ENCODE results near the gene NCR2. TPM values are rescaled to one million over a fixed set of nuclear protein-coding genes. Genes with fewer than 3 reads are reported as not detected.

The NCR2 gene
- total RNA-seq, 1 experiment from 2014 or later = not detected

DNA sequence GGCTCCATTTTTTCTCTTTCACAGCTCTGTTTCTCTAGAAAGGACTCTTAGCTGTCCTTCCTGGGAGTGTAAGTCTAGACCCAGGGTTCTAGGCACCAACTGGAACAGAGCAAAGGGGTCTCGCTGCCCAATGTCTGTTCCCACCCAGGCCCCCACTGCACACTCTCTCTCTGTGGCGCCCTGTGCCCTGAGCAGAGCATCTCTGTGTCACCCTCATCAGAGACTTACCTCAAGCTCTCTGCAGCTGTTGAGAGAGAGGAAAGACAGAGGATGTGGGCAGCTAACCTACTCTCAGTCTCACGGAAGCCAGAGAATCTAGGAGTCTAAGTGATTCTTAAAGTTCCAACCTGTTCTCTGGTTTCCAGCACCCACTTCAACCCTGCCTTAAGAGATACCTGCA lies 9.5 kb downstream of the NCR2 start:
- H2BK120ac ChIP-seq (ENCODE audit: low read depth, low read length, poor library complexity, severe bottlenecking) = no peak overlapping the region
- no peak overlapping the region for H2AK5ac ChIP-seq (ENCODE audit: insufficient read length, low read length)
- TF ChIP-seq, protein P1, sequence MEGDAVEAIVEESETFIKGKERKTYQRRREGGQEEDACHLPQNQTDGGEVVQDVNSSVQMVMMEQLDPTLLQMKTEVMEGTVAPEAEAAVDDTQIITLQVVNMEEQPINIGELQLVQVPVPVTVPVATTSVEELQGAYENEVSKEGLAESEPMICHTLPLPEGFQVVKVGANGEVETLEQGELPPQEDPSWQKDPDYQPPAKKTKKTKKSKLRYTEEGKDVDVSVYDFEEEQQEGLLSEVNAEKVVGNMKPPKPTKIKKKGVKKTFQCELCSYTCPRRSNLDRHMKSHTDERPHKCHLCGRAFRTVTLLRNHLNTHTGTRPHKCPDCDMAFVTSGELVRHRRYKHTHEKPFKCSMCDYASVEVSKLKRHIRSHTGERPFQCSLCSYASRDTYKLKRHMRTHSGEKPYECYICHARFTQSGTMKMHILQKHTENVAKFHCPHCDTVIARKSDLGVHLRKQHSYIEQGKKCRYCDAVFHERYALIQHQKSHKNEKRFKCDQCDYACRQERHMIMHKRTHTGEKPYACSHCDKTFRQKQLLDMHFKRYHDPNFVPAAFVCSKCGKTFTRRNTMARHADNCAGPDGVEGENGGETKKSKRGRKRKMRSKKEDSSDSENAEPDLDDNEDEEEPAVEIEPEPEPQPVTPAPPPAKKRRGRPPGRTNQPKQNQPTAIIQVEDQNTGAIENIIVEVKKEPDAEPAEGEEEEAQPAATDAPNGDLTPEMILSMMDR (conservative IDR thresholded peaks at IDR 0.05) = no peak
- H2BK15ac ChIP-seq (ENCODE audit: low read depth, low read length) = no peak overlapping the region
- no peak overlapping the region; a peak in 1 of 7 replicates for H3K27ac Mint-ChIP-seq
- H3K9me3 Mint-ChIP-seq = peaks cover 11 to 13% of the 10 kb centered on the region in 2 experiments
- H3K27ac ChIP-seq (ENCODE audit: insufficient read length, low read depth, low read length) = no peak overlapping the region
- no peaks in the 10 kb centered on the region for H3K79me1 ChIP-seq (ENCODE audit: insufficient read depth, low read depth, low read length, poor library complexity, severe bottlenecking)
- no peak overlapping the region for H3K4me3 Mint-ChIP-seq
- H3K23me2 ChIP-seq (ENCODE audit: insufficient read length, low read depth, low read length, poor library complexity, severe bottlenecking) = no peaks in the 10 kb centered on the region
- H3K27me3 Mint-ChIP-seq (ENCODE audit: low read depth) = peaks cover 80% of the 10 kb centered on the region
- DNase-seq = no peak
- H4K20me1 ChIP-seq (ENCODE audit: control insufficient read depth, insufficient read depth, insufficient read length) = no peaks in the 10 kb centered on the region
- no peak overlapping the region for H3T11ph ChIP-seq (ENCODE audit: low read length)
- no peak overlapping the region for H3K18ac ChIP-seq (ENCODE audit: insufficient read length, low read depth, low read length)
- H3K4me1 Mint-ChIP-seq = peaks cover 6 to 14% of the 10 kb centered on the region in 2 experiments
- no peak overlapping the region; the same call in 1 of the 2 replicates for H3K14ac ChIP-seq (ENCODE audit: insufficient read depth, low read length)
- H2BK20ac ChIP-seq (ENCODE audit: low read depth, low read length, poor library complexity, severe bottlenecking) = no peak overlapping the region
- H3K36me3 Mint-ChIP-seq (ENCODE audit: insufficient read depth in 1 of 3, low read depth in 3 of 3) = peaks cover 0 to 9% (median 4%) of the 10 kb centered on the region in 3 experiments; a peak in 6 of 7 replicates
- H3K9ac ChIP-seq (ENCODE audit: extremely low read depth, insufficient read length, low read length) = no peak overlapping the region
- WGBS (ENCODE audit: extremely low coverage, insufficient read length, low lambda C conversion rate) = no CpG with 5 or more reads among the region's 3 CpGs
- H3K27me3 ChIP-seq (ENCODE audit: insufficient read depth, low read length) = no peaks in the 10 kb centered on the region; the same call in 1 of the 2 replicates
- no peak overlapping the region for H2AFZ ChIP-seq (ENCODE audit: low read length)
- H2BK12ac ChIP-seq (ENCODE audit: insufficient read length, low read depth, low read length) = no peak overlapping the region
- H3K4me2 ChIP-seq (ENCODE audit: insufficient read depth, insufficient read length, low read length) = no peak overlapping the region
- no peak overlapping the region for H3K23ac ChIP-seq (ENCODE audit: insufficient read length, low read depth, low read length)
- no peak overlapping the region for H3K56ac ChIP-seq (ENCODE audit: insufficient read length, low read depth, low read length)
- H4K8ac ChIP-seq (replicated peaks; ENCODE audit: insufficient read length, low read depth, low read length) = no peak overlapping the region
- no peak overlapping the region for H3K4ac ChIP-seq (ENCODE audit: low read depth, low read length)
- no peaks in the 10 kb centered on the region for H3K79me2 ChIP-seq (ENCODE audit: insufficient read depth, low read length)
- H3K9me3 ChIP-seq (ENCODE audit: control insufficient read depth, low read depth, low read length) = peaks cover 7% of the 10 kb centered on the region
- no peak overlapping the region for H2BK5ac ChIP-seq (ENCODE audit: insufficient read length, low read length)
- no peak overlapping the region for H4K5ac ChIP-seq (ENCODE audit: insufficient read length, low read depth, low read length)
- no peak overlapping the region for H4K91ac ChIP-seq (ENCODE audit: insufficient read length, low read depth, low read length)
- H3K4me1 ChIP-seq (ENCODE audit: insufficient read depth, low read length) = no peaks in the 10 kb centered on the region

Measured in H9 (cell line).